ENCODE data around the gene LGALS4.
"Not testable (repeated sequence)": the region's sequence is repeated elsewhere in the genome, so short reads cannot be mapped to it uniquely, and the experiment has no call there.

LGALS4 gene

GRCh38 chr19:38812841-38813320 is at the start of gene LGALS4:
LGALS4 (minus strand) TSS chr19:38812945; CDS start chr19:38812886, 59 bp downstream.
- DNase-seq, result no peak

GRCh38 chr19:38861368-38861767 is 48.6 kb upstream of the LGALS4 start:
- DNase-seq, result no peak

- not testable (repeated sequence) for DNase-seq
Observed at GRCh38 chr19:38859631-38860204, 47.0 kb upstream of the LGALS4 start.

- no peak for DNase-seq
Observed at GRCh38 chr19:38856813-38857212, 44.1 kb upstream of the LGALS4 start.

- DNase-seq, result not testable (repeated sequence)
Observed at GRCh38 chr19:38855751-38856150, 43.0 kb upstream of the LGALS4 start.

GRCh38 chr19:38854961-38855360 is 42.2 kb upstream of the LGALS4 start:
- DNase-seq, result not testable (repeated sequence)

GRCh38 chr19:38853214-38853613 is 40.5 kb upstream of the LGALS4 start:
- no peak for DNase-seq

GRCh38 chr19:38852231-38853044 is 39.7 kb upstream of the LGALS4 start:
- peak; percentile 64 for DNase-seq

- peak; percentile 88 for DNase-seq
Observed at GRCh38 chr19:38851622-38852230, 39.0 kb upstream of the LGALS4 start.

- peak; percentile 27 for DNase-seq
Observed at GRCh38 chr19:38850976-38851621, 38.4 kb upstream of the LGALS4 start.

GRCh38 chr19:38850436-38850975 is 37.8 kb upstream of the LGALS4 start:
- peak; percentile 29 for DNase-seq

GRCh38 chr19:38849860-38850435 is 37.2 kb upstream of the LGALS4 start, which contains the start of gene HNRNPL:
HNRNPL (minus strand) TSS chr19:38849986; CDS start chr19:38849966, 20 bp downstream.
- peak; percentile 100 for DNase-seq

GRCh38 chr19:38849147-38849859 is 36.6 kb upstream of the LGALS4 start:
- DNase-seq, result peak; percentile 98

- DNase-seq, result no peak
Observed at GRCh38 chr19:38848299-38849146, 35.8 kb upstream of the LGALS4 start.

GRCh38 chr19:38846097-38846496 is 33.4 kb upstream of the LGALS4 start:
- DNase-seq, result no peak

GRCh38 chr19:38845374-38846024 is 32.8 kb upstream of the LGALS4 start:
- DNase-seq, result no peak

GRCh38 chr19:38844093-38844686 is 31.4 kb upstream of the LGALS4 start:
- no peak for DNase-seq

GRCh38 chr19:38843175-38843758 is 30.5 kb upstream of the LGALS4 start:
- no peak for DNase-seq

GRCh38 chr19:38842439-38843174 is 29.9 kb upstream of the LGALS4 start:
- peak; percentile 37 for DNase-seq

Data from stimulated activated naive CD4-positive, alpha-beta T cell treated with Interleukin-2 at 50 U/mL for 16 hours (primary cell).